ENCODE data around the gene MCMBP.
"Not testable (repeated sequence)": the region's sequence is repeated elsewhere in the genome, so short reads cannot be mapped to it uniquely, and the experiment has no call there.

Gene MCMBP

GRCh38 chr10:119872860-119873681 lies 428 bp upstream of the MCMBP start:
- TF ChIP-seq POLR2A (IDR thresholded peaks at IDR 0.05; ENCODE audit: low read depth, low read length): peak; percentile 55; the same call in 1 of the 2 replicates
- no peak for TF ChIP-seq POU2F2 (IDR thresholded peaks at IDR 0.05; ENCODE audit: low read depth, low read length)
- TF ChIP-seq TAF1 (IDR thresholded peaks at IDR 0.05; ENCODE audit: low read depth, low read length): peak; percentile 76
- TF ChIP-seq PAX5 (IDR thresholded peaks at IDR 0.05; ENCODE audit: insufficient read depth, low read length, severe bottlenecking): no peak
- peak; percentile 99 for FAIRE-seq
- DNase-seq (ENCODE audit: insufficient read length, low spot score): peak; percentile 78

- FAIRE-seq: peak; percentile 77
- peak; percentile 41 for DNase-seq (ENCODE audit: insufficient read length, low spot score)
- no peak for TF ChIP-seq POU2F2 (IDR thresholded peaks at IDR 0.05; ENCODE audit: low read depth, low read length)
- no peak for TF ChIP-seq TAF1 (IDR thresholded peaks at IDR 0.05; ENCODE audit: low read depth, low read length)
- no peak for TF ChIP-seq POLR2AphosphoS5 (IDR thresholded peaks at IDR 0.05; ENCODE audit: low read depth, low read length)
- TF ChIP-seq PAX5 (IDR thresholded peaks at IDR 0.05; ENCODE audit: insufficient read depth, low read length, severe bottlenecking): no peak
- no peak for TF ChIP-seq POLR2A (IDR thresholded peaks at IDR 0.05; ENCODE audit: low read depth, low read length)
- TF ChIP-seq SPI1 (IDR thresholded peaks at IDR 0.05; ENCODE audit: low read depth, low read length): no peak
These were observed 598 bp downstream of the MCMBP start for GRCh38 chr10:119871881-119872609.

GRCh38 chr10:119869398-119869797 lies 3.2 kb downstream of the MCMBP start:
- FAIRE-seq; DNase-seq (ENCODE audit: insufficient read length, low spot score): not testable (repeated sequence)

GRCh38 chr10:119867317-119867716 lies 5.3 kb downstream of the MCMBP start:
- no peak for TF ChIP-seq POLR2AphosphoS5 (IDR thresholded peaks at IDR 0.05; ENCODE audit: low read depth, low read length)
- TF ChIP-seq TAF1 (IDR thresholded peaks at IDR 0.05; ENCODE audit: low read depth, low read length): no peak
- no peak for TF ChIP-seq POU2F2 (IDR thresholded peaks at IDR 0.05; ENCODE audit: low read depth, low read length)
- no peak for TF ChIP-seq POLR2A (IDR thresholded peaks at IDR 0.05; ENCODE audit: low read depth, low read length)
- TF ChIP-seq PAX5 (IDR thresholded peaks at IDR 0.05; ENCODE audit: insufficient read depth, low read length, severe bottlenecking): no peak
- TF ChIP-seq SPI1 (IDR thresholded peaks at IDR 0.05; ENCODE audit: low read depth, low read length): no peak
- FAIRE-seq: no peak
- no peak for DNase-seq (ENCODE audit: insufficient read length, low spot score)

- no peak for TF ChIP-seq POLR2AphosphoS5 (IDR thresholded peaks at IDR 0.05; ENCODE audit: low read depth, low read length)
- no peak for TF ChIP-seq POU2F2 (IDR thresholded peaks at IDR 0.05; ENCODE audit: low read depth, low read length)
- TF ChIP-seq TAF1 (IDR thresholded peaks at IDR 0.05; ENCODE audit: low read depth, low read length): no peak
- no peak for TF ChIP-seq POLR2A (IDR thresholded peaks at IDR 0.05; ENCODE audit: low read depth, low read length)
- no peak for TF ChIP-seq PAX5 (IDR thresholded peaks at IDR 0.05; ENCODE audit: insufficient read depth, low read length, severe bottlenecking)
- DNase-seq (ENCODE audit: insufficient read length, low spot score) (no peak), FAIRE-seq (no peak)
These were observed 6.9 kb downstream of the MCMBP start for GRCh38 chr10:119865699-119866240.

GRCh38 chr10:119863951-119864565 lies 8.6 kb downstream of the MCMBP start:
- FAIRE-seq: no peak
- DNase-seq (ENCODE audit: insufficient read length, low spot score): no peak

GRCh38 chr10:119862524-119862923 lies 10.1 kb downstream of the MCMBP start:
- DNase-seq (ENCODE audit: insufficient read length, low spot score) (no peak), FAIRE-seq (no peak)
- TF ChIP-seq POU2F2 (IDR thresholded peaks at IDR 0.05; ENCODE audit: low read depth, low read length): no peak
- no peak for TF ChIP-seq POLR2AphosphoS5 (IDR thresholded peaks at IDR 0.05; ENCODE audit: low read depth, low read length)
- TF ChIP-seq POLR2A (IDR thresholded peaks at IDR 0.05; ENCODE audit: low read depth, low read length): no peak
- no peak for TF ChIP-seq PAX5 (IDR thresholded peaks at IDR 0.05; ENCODE audit: insufficient read depth, low read length, severe bottlenecking)
- no peak for TF ChIP-seq SPI1 (IDR thresholded peaks at IDR 0.05; ENCODE audit: low read depth, low read length)
- TF ChIP-seq TAF1 (IDR thresholded peaks at IDR 0.05; ENCODE audit: low read depth, low read length): no peak

More at GRCh38 chr10:119863951-119864565, 8.6 kb downstream of the MCMBP start:
- TF ChIP-seq POU2F2 (IDR thresholded peaks at IDR 0.05; ENCODE audit: low read depth, low read length) (no peak), SPI1 (IDR thresholded peaks at IDR 0.05; ENCODE audit: low read depth, low read length) (peak; percentile 58; the same call in 1 of the 2 replicates)

- no peak for DNase-seq (ENCODE audit: insufficient read length, low spot score)
- TF ChIP-seq PAX5 (IDR thresholded peaks at IDR 0.05; ENCODE audit: insufficient read depth, low read length, severe bottlenecking) (no peak), SPI1 (IDR thresholded peaks at IDR 0.05; ENCODE audit: low read depth, low read length) (no peak), POU2F2 (IDR thresholded peaks at IDR 0.05; ENCODE audit: low read depth, low read length) (no peak), TAF1 (IDR thresholded peaks at IDR 0.05; ENCODE audit: low read depth, low read length) (no peak), POLR2A (IDR thresholded peaks at IDR 0.05; ENCODE audit: low read depth, low read length) (no peak), POLR2AphosphoS5 (IDR thresholded peaks at IDR 0.05; ENCODE audit: low read depth, low read length) (no peak)
- peak; percentile 71 for FAIRE-seq
These were observed 11.6 kb downstream of the MCMBP start for GRCh38 chr10:119860866-119861607.
